ENCODE measurements around the gene DLG1. TPM values are rescaled to one million over a fixed set of nuclear protein-coding genes. Genes with fewer than 3 reads are reported as not detected.

DLG1 gene
- total RNA-seq, 4 donors from 2014 or later, result 71.4 to 96.7 (median 88.5) TPM

GRCh38 chr3:197269024-197269423, 29.4 kb downstream of the DLG1 start:
- H3K4me3 ChIP-seq (ENCODE audit: low read depth, poor library complexity, severe bottlenecking), result no peak overlapping the region
- no peak for TF ChIP-seq CTCF (IDR thresholded peaks at IDR 0.05)
- TF ChIP-seq POLR2A (IDR thresholded peaks at IDR 0.05), result no peak
- DNase-seq (ENCODE audit: low spot score in 2 of 2), result no peak
- WGBS, 2 donors, result 70 to 71% methylated on average over 3 of the region's 3 CpGs
- intact Hi-C loops (cut with DNase I; ENCODE audit: low total_unique reads), result no loop called here

DNA sequence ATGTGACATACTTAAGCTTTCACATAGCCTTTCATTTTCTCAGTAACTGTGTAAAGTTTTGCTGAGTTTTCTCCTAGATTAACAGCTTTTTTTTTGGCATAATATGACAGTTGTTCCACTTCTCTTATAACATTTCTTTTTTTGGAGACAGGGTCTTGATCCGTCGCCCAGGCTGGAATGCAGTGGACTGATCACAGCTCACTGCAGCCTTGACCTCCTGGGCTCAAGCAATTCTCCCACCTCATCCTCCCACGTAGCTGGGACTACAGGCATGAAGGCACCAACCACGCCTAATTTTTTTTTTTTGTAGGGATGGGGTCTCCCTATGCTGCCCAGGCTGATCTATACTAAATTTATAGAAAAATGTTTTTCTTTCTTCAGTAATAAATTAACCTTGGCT, 30.1 kb downstream of the DLG1 start:
- no peak for DNase-seq (ENCODE audit: low spot score in 2 of 2)

GRCh38 chr3:197266331-197266730, 32.1 kb downstream of the DLG1 start:
- WGBS, 2 donors, result 95 to 96% methylated on average over 4 of the region's 4 CpGs
- no peak for DNase-seq (ENCODE audit: low spot score in 2 of 2)
- TF ChIP-seq CTCF (IDR thresholded peaks at IDR 0.05) (no peak), POLR2A (IDR thresholded peaks at IDR 0.05) (no peak)
- intact Hi-C loops (cut with DNase I; ENCODE audit: low total_unique reads), result loop anchor here (1.0 kb wide), 1 partner anchor 14 kb away; no protein-coding TSS in a partner anchor
- H3K4me3 ChIP-seq (ENCODE audit: low read depth, poor library complexity, severe bottlenecking), result no peak overlapping the region

More for the DNA sequence above, 30.1 kb downstream of the DLG1 start:
- no peak overlapping the region for H3K4me3 ChIP-seq (ENCODE audit: low read depth, poor library complexity, severe bottlenecking)
- TF ChIP-seq CTCF (IDR thresholded peaks at IDR 0.05) (no peak), POLR2A (IDR thresholded peaks at IDR 0.05) (no peak)
- WGBS, 2 donors, result 75 to 83% methylated on average over 4 of the region's 4 CpGs
- intact Hi-C loops (cut with DNase I; ENCODE audit: low total_unique reads), result no loop called here

GRCh38 chr3:197262709-197263108, 35.7 kb downstream of the DLG1 start:
- TF ChIP-seq POLR2A (IDR thresholded peaks at IDR 0.05) (no peak), CTCF (IDR thresholded peaks at IDR 0.05) (no peak)
- no peak for DNase-seq (ENCODE audit: low spot score in 2 of 2)
- intact Hi-C loops (cut with DNase I; ENCODE audit: low total_unique reads), result no loop called here
- H3K4me3 ChIP-seq (ENCODE audit: low read depth, poor library complexity, severe bottlenecking), result no peak overlapping the region

GRCh38 chr3:197261164-197261509, 37.3 kb downstream of the DLG1 start:
- intact Hi-C loops (cut with DNase I; ENCODE audit: low total_unique reads), result no loop called here
- no peak for TF ChIP-seq CTCF (IDR thresholded peaks at IDR 0.05)
- TF ChIP-seq POLR2A (IDR thresholded peaks at IDR 0.05), result no peak
- H3K4me3 ChIP-seq (ENCODE audit: low read depth, poor library complexity, severe bottlenecking), result no peak overlapping the region
- DNase-seq (ENCODE audit: low spot score in 2 of 2), result no peak
- 87 to 100% methylated on average over 1 of the region's 1 CpG for WGBS, 2 donors

DNA sequence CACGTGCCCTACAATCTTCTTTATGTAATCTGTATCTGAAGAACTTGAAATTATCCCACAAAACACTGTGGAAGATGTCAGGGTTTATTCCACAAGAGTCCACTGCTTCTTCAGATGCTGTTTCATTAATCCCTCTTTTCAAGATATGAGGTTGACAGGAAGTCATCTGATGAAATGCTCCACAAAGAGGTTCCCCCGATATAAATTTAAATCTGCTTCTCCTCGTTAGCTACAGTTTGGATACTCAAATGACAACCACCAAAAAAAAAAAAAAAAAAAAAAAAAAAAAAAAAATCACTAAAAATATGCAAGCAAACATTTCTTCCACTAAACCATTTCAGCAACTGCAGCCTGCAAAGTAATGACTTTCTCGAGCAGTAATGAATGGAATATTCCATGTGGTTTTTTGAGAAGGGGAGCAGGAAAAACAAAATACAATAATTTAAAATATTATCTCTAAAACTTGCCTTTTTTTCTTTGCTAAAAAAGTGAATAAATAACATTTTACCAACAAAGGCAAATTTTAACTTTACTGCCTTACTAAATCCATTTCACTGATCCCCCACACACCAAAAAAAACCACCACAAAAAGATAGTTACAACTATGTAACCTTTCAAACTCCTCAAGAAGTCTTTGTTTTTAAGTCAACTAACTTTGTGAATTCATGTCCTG, 37.8 kb downstream of the DLG1 start:
- intact Hi-C loops (cut with DNase I; ENCODE audit: low total_unique reads), result no loop called here
- WGBS, 2 donors, result 65 to 67% methylated on average over 4 of the region's 4 CpGs
- DNase-seq (ENCODE audit: low spot score in 2 of 2), result no peak

More for the DNA sequence above, 37.8 kb downstream of the DLG1 start:
- TF ChIP-seq POLR2A (IDR thresholded peaks at IDR 0.05) (no peak), CTCF (IDR thresholded peaks at IDR 0.05) (no peak)
- H3K4me3 ChIP-seq (ENCODE audit: low read depth, poor library complexity, severe bottlenecking), result no peak overlapping the region
